Prostate gland (tissue), 2 donors: Measurements from ENCODE around the gene PPP4R1.

Experiments
- POLR2A ChIP-seq: fragments of 450-650 bp; IDR thresholded peaks from one replicate; pipeline ENCODE4 v1.6.1; 2016; ENCODE audit warnings: antibody characterized with exemption, mild to moderate bottlenecking
- POLR2AphosphoS5 ChIP-seq: sonication (generic); formaldehyde crosslinking; IDR thresholded peaks from one replicate; pipeline ENCODE4 v1.6.1; 2017; ENCODE audit warnings: antibody characterized with exemption
- TF ChIP-seq, protein P1 (sequence below), 4 experiments: fragments of 200-600 bp in 2 of 4; fragments of 450-650 bp in 2 of 4; sonication (generic) in 2 of 4; IDR thresholded peaks; 1 replicate in 3 of 4; 2 replicates in 1 of 4; pipeline ENCODE4 v1.5.1; 2016 to 2019; ENCODE audit warnings: antibody characterized with exemption in 4 of 4, mild to moderate bottlenecking in 2 of 4, moderate library complexity in 2 of 4

GRCh38 chr18:9619990-9620389 is 5.6 kb upstream of the PPP4R1 start:
- TF ChIP-seq POLR2AphosphoS5: no peak
- TF ChIP-seq, protein P1, sequence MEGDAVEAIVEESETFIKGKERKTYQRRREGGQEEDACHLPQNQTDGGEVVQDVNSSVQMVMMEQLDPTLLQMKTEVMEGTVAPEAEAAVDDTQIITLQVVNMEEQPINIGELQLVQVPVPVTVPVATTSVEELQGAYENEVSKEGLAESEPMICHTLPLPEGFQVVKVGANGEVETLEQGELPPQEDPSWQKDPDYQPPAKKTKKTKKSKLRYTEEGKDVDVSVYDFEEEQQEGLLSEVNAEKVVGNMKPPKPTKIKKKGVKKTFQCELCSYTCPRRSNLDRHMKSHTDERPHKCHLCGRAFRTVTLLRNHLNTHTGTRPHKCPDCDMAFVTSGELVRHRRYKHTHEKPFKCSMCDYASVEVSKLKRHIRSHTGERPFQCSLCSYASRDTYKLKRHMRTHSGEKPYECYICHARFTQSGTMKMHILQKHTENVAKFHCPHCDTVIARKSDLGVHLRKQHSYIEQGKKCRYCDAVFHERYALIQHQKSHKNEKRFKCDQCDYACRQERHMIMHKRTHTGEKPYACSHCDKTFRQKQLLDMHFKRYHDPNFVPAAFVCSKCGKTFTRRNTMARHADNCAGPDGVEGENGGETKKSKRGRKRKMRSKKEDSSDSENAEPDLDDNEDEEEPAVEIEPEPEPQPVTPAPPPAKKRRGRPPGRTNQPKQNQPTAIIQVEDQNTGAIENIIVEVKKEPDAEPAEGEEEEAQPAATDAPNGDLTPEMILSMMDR (IDR thresholded peaks at IDR 0.05): no peak
- no peak for TF ChIP-seq POLR2A
